Stimulated activated CD8-positive, alpha-beta memory T cell treated with anti-CD3 and anti-CD28 coated beads, Interleukin-12 subunit alpha, Interleukin-12 subunit beta, amount 100 ng/mL, for 1 hour (primary cell): ENCODE results near the gene NUFIP1.
A peak's percentile ranks its signal among the peaks of the same experiment; 100 is the strongest.
"Not testable (repeated sequence)": the region's sequence is repeated elsewhere in the genome, so short reads cannot be mapped to it uniquely, and the experiment has no call there.

Experiments
- DNase-seq: peaks from one replicate; pipeline ENCODE4 v3.0.0-alpha.2; 2020; ENCODE audit warnings: low read depth

Gene NUFIP1

DNA sequence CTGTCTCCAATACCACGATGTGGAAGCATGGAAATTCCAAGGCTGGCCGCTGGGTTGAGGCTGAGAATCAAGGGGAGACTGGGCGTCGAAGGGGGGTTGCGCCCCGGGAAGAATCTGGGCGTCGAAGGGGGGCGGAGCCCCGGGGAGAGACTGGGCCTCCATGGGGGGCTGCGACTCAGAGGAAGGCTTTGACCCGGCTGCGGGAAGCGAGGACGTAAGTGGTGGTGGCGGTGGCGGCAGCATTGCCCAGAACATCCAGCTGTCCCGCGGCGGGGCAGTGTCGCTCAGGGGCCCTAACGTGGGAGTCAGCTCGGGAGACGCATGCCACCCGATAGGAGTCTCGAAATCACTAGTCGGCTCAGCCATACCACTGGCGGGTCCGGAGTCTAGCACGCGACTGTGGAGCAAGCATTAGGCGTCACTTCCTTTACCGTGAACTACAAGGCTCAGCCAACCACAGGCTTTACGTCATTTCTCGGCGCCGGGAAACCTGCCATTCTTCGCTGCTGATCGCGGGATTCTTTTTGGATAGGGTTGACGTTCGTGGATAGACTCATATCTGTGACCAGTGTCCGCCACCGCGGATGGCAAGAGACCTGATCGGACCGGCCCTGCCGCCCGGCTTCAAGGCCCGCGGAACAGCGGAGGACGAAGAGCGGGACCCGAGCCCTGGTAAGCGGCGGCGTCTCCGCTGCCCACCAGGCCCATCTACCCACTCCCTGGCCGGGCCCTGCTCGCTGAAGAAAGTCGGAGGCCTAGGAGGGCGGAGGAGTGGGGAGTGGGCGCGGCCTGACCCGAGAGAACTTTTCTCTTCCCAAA, at the start of gene NUFIP1, which contains the start of gene GPALPP1:
Gene NUFIP1, minus strand, starts transcription at position 401 of the 819 bp plus-strand sequence. Its CDS starts 35 bp downstream, at position 366.
Gene GPALPP1, plus strand, starts transcription at position 468 of the 819 bp plus-strand sequence. Its CDS starts 117 bp downstream, at position 585.
- DNase-seq, result peak; percentile 88

DNA sequence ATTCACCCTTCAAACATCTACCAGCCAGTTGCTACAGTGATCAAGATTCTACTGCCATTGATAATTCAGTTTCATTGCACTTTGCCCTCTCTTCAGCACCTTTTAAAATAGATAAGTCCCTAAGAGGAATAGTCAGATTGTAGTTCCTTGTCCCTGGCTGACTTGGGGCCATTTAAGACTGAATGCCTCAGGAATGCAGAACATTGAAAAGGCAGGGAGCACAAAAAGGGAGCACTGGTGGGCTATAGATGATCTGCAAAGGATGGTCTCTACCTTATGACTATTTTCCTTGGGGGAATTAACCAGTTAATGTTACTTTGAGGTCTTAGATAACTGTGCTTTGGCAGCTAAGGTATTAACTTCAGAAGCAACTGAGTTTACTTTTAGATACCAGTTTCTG, 46.9 kb upstream of the NUFIP1 start:
- DNase-seq, result no peak

DNA sequence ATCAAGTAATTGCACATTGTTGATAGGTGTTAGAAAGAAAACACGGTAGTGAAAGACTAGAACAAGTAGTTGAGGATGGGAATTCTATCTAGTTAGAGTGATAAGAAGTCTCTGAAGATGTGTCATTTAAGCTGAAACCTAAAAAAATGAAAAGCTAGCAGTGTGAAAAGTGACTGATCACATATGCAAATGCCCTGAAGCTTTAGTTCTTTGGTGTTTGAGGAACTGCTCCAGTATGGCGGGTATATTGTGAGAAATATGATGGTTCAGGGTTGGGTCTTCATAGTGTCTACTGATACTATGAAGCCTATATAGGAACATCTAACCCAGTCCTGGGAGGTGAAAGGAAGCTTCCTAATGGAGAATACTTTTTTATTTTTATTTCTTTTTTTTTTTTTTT, 45.1 kb upstream of the NUFIP1 start:
- DNase-seq, result no peak

DNA sequence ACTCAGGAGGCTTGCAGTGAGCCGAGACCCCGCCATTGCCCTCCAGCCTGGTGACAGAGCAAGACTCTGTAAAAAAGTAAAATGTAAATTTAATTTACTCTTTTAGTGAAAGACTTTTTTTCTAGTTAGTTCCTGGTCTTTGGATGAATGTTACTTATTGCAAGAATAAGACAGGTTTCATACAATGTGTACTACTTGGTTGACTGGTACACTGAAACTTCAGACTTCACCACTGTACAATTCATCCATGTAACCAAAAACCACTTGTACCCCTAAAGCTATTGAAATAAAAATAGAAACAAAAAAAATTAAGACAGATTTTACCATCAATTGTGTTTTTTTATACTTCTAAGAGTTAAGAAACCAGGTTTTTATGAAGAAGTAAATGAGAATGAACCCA, 35.6 kb upstream of the NUFIP1 start:
- no peak for DNase-seq

DNA sequence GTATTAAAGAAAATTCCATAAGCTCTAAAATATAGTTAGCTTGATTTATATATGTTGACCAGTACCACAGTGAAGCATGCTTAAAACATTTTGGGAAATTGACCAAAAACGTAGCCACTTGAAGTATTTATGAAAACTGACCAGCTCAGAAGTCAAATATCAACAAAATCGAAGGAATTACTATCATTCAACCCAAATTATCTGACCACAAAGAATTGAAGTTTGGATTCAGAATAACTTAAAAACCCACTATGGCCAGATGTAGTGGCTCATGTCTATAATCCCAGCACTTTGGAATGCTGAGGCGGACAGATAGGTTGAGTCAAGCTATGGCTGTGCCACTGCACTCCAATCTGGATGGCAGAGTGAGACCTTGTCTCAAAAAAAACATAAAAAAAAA, 32.0 kb upstream of the NUFIP1 start:
- DNase-seq, result no peak

DNA sequence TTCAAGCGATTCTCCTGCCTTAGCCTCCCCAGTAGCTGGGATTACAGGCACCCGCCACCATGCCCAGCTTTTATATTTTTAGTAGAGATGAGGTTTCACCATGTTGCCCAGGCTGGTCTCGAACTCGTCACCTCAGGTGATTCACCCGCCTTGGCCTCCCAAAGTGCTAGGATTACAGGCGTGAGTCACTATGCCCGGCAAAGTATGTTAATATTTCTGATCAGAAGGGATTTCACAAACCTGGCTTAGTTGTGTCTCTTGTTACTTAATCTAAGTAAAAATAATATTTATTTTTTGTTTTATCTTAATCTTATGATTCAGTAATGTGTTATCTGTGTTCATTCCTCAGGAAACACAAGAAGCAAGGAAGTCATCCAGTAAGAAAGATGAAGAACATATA, 30.7 kb upstream of the NUFIP1 start:
- not testable (repeated sequence) for DNase-seq

DNA sequence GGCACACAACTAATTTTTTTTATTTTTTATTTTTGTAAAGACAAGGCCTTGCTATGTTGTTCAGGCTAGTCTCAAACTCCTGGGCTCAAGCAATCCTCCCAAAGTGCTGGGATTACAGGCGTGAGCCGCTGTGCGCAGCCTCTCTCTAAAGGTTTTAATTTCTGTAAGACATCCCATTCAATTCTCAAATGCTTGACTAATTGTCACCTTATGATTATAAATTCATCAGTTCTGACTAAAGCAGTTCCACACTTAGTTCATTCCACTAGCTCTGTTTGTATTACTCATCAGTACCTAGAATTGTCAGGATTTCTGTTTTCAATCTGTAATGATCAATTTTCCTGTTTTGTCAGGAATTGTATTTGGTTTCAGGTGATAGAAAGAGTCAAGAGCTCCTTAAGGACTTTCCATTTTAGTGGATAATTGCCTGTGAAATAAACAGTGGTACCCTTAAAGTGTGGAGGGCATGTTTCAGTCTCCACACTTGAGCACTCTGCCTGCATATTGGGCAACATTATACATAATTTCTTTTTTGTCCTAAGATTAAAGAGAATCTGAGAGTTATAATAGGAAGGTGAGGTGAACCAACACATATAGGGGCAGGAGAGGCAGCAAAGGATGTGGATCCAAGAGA, 27.6 kb upstream of the NUFIP1 start:
- no peak for DNase-seq

DNA sequence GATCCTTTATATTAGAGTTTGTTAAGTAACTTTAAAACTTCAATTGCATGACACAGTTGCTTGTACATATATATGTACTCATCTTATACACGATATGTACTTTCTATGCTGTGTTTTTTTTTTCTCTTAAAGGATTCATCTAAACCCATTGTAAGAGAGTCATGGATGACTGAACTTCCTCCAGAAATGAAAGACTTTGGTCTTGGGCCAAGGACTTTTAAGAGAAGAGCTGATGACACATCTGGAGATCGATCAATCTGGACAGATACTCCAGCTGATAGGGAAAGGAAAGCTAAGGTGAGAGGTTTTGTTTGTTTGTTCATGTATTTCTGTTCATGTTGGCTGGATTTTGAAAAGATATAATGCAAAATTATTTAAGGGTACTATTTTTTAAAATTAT, 26.0 kb upstream of the NUFIP1 start:
- DNase-seq, result no peak

DNA sequence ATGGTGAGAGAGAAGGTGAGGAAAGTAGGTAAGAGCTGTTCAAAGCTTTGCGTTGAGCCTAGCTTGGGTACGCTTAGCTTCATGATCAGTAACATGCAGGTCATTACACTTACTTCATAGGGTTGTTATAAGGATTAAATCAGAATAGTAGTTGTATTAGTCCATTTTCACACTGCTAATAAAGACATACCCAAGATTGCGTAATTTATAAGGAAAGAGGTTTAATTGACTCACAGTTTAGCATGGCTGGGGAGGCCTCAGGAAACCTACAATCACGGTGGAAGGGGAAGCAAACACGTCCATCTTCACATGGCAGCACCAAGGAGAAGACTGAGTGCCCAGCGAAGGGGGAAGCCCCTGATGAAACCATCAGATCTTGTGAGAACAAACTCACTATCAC, 21.9 kb upstream of the NUFIP1 start:
- no peak for DNase-seq

DNA sequence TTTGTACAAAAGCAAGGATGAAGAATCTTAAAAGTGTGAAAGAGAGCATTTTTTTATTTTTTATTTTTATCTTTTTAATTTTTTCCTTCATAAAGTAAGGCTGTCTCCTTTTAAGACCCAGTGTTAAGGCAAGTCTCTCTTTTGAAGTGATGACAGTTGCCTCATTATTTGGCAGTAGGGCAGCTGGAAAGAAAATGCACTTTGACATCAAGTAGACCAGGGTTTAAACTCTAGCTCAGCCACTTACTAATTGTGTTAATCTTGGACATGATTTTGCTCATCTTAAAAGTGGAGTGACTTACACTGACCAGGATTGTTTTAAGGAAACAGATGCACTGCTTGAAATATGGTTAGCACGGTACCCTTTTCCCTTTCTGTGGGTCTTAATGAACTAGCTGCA, 18.6 kb upstream of the NUFIP1 start:
- DNase-seq, result no peak

DNA sequence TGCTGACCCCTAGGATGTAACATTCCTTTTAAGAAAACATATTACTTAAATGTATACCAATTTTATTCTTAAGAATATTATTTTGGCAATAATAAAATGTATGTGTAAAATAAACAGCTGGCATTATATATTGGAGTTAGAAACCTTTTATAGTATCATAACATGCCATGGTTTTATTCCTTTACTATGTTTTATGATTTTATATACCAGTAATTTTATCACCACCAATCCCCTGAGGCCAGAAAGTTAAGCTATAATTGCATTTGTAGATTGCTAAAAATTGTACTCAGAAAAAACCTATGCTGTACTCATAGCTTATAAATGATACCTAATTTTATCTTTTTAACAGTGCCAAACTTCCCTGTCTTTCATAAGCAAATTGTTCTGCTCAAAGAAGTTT, 18.0 kb upstream of the NUFIP1 start:
- no peak for DNase-seq

DNA sequence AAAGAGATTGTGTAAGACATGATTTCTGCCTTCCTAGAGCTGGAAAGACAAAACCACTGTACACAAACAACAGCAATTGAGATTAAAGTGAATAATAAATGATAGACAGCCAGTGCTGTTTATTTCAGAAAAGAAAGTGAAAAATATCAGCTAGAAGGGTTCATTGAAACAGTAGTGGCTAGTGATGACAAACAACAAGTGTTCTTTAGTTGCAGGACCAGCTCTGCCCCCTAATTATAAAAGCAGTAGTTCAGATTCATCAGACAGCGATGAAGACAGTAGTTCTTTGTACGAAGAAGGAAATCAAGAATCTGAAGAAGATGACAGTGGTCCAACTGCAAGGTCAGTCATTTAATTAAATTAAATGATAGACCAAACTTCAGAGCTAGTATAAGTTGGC, 14.8 kb upstream of the NUFIP1 start:
- DNase-seq, result no peak

DNA sequence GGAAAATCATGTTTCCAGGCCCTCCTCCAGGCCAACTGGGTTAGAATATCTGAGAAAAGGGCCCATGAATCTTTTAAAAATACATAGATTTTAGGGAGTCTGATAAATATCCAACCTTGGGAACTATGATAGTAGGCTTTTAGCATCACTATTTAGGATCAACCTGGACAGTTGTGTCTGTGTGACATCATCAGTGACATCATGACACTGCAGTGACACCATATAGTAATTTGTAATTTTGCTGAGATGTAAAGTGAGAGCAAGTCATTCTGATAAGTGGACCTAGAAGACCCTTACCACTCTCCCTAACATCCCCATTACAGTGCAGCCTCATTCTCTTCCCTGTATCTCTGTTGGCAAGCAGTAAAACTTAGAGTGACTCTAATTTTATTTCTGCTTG, 14.1 kb upstream of the NUFIP1 start:
- DNase-seq, result no peak

DNA sequence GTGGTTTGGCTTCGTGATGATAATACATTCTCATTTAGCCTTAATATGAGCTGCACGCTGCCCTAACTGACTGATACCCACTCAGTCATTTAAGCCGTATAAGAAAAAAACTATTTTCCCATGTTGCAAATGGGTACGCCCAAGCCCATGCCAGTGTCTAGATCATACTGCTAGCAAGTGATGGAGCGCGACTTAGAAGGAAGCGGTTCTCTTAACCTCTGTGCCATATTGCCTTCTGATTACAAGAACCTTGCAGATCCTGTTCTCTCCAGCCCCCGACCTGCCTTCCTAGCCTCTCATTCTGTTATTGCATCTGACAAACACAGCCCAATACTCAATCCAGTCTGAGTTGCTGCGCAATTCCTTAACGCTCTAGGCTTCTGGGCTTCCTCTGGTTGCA, 670 bp upstream of the NUFIP1 start:
- no peak for DNase-seq

DNA sequence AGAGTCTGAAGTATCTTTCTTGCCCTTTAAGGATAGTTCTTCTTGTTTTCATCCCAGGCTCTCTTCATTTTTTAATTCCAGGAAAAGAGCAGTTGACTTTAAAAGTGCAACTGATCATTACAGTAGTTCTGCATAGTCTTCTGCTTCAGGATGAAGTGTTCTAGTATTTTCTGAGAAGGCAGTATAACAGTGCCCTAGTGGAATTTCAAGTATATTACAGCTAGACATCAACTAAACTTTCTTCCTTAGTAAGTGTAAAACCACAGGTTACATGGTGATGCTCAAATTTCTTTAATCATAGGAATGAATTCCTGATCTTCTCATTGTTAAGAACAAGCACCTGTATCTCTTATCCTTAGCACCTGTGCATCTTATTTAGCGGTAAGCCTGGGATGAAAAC, 10.9 kb downstream of the NUFIP1 start:
- DNase-seq, result no peak

DNA sequence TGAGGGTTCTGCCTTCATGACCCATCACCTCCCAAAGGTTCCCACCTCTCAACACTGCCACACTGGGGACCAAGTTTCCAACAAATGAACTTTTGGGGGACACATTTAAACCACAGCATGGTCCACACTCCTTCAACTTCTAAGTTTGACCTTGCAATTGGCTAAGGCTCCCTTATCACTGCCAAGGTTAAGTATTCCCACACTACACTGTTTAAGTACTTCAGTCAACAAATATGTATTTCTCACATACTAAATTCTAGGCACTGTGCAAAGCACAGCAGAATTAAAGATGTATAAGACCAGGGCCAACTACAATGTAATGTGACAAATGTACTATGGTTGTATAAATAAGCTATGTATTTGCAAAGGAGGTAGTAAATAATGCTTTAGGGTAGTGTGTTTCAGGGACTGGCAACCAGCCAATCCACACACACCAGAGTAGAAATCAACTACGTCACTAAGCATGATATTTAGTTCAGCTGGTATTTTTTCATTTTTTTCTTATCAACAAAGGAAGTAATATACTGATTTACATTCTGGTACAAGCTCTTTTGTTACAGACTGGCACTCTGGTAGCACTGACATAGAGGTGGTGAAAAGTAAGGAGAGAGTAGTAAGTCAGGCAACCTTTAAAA, 12.2 kb downstream of the NUFIP1 start:
- DNase-seq, result no peak

DNA sequence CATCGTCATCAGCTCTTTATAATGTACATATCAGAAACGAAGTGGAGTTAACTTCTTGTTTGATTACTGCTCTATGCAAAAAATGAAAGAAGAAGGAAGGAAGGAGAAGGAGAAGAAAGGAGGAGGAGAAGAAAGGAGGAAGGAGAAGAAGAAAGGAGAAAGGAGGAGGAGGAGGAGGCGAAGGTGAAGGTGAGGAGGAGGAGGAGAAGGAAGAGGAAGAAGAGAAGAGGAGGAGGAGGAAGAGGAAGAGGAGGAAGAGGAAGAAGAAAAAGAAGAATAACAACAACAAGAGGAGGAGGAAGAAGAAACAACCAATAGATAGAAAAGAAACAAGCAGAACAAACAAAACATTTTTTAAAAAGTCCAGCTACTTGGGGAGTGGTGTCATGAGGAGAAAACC, 13.1 kb downstream of the NUFIP1 start:
- no peak for DNase-seq

DNA sequence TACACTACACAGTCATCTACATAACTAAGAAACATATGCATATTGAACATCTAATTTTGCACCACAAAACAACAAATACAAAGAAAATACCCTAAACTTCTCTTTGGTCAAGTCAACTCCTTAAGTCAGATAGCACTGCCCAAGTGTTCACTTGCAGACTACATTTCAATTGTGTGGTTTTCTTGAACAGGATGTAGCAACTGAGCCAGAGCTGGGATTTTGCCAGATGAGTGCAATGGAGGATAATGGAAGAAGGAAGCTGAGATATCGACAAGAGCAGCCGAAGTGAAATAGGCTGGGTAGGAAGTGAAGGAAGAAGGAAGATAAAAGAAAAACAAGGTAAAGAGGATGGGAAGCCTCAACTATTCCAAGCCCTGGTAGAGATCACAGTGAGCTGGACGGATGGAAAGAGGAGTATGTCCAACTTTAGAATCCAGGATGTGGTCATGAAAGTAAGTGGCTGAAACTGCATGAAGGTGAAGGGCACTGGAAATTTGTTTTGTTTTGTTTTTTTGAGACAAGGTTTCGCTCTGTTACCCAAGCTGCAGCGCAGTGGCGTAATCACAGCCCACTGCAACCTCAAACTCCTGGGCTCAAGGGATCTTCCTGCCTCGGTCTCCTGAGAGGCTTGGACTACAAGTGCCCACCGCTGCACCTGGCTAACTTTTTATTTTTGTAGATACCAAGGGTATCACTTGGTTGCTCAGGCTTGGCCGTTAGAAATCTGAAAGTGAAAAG, 15.0 kb downstream of the NUFIP1 start:
- DNase-seq, result no peak

DNA sequence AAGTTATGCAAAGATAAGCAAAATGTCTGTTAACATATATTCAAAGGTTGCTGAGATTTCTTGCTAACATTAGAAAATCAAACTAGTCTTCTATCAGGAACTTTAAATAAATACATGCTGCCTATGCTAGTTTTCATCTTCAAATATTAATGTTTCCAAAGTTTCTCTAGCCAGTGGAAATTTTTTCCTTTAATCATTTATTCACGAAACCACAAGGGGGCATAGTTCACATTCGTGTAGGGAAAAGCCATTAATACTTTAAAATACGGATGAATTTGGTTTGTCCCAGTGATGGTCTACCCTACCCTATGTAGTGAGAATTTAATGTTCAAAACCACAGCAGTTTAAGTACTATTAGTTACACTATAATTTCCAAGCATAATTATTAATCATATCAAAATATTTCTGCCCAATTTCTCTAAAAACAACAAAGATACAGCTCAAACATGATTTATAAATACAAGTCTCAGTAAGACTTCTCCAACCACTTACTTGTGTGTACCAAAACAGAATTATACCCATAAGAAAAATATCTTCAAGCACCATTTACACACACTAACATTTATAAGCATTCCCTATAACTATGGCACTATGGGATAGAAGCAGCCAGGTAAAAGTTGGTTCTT, 16.2 kb downstream of the NUFIP1 start:
- DNase-seq, result no peak

DNA sequence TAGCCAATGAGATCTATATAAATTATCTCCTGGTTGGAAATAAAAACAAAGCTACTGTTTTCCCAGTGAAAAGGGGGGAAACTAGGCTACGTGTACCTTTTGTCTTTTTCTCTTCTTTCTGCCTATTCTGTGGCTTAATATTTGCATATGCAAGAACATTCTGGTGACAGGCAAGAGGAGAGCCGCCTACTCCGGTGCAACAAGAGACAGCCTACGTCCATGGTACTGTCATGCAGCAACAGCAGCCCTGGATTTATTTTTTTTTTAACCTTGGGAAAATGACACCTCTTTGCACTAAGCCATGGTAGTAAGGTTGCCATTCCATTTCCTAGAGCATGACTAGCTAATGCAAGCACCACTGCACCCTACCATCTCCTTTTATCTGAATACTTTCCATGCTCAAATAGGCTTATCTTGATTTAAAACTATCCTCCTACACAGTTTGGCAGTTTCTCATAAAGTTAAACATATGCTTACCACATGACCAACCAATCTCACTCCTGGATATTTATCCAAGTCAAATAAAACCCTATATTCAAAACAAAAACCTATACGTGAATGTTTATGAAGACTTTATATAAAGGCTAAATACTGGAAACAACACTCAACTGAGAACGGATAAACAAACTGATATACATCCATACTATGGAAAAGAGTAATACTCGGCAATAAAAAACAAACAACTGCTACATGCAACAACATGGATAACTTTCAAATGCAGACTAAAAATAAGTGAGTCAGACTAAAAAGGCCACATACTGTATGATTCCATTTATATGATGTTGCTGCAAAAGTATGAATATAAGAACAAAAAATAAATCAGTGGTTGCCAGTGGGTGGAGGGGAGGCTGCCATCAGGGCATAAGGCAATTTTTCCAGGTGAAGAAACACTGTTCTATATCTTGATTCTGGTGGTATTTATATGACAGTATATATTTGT, 17.3 kb downstream of the NUFIP1 start:
- DNase-seq, result no peak
